Left ventricle myocardium inferior (tissue), 1 donor: ENCODE results near the gene RFTN1. TPM values are rescaled to one million over a fixed set of nuclear protein-coding genes. Genes with fewer than 3 reads are reported as not detected.

Experiments used
- DNase-seq: peaks from one replicate; pipeline ENCODE4 v3.0.0-alpha.2; 2020
- H3K27ac ChIP-seq: fragments of 200-600 bp; replicated peaks from 2 replicates; pipeline ENCODE4 v1.8.0; 2021
- H3K27me3 ChIP-seq: fragments of 200-600 bp; 2 replicates; pipeline ENCODE4 v1.8.0; 2021; ENCODE audit warnings: low read depth
- H3K36me3 ChIP-seq: fragments of 200-600 bp; 2 replicates; pipeline ENCODE4 v1.8.0; 2021
- H3K4me1 ChIP-seq: fragments of 200-600 bp; 2 replicates; pipeline ENCODE4 v1.8.0; 2021
- H3K4me3 ChIP-seq: fragments of 200-600 bp; 2 replicates; pipeline ENCODE4 v1.8.0; 2021; ENCODE audit warnings: mild to moderate bottlenecking, moderate library complexity
- H3K9me3 ChIP-seq: fragments of 200-600 bp; replicated peaks from 2 replicates; pipeline ENCODE4 v1.8.0; 2021
- CTCF ChIP-seq: fragments of 200-600 bp; IDR thresholded peaks from 2 replicates; pipeline ENCODE4 v1.8.0; 2021; ENCODE audit warnings: antibody characterized with exemption, mild to moderate bottlenecking, borderline replicate concordance
- intact Hi-C: fragments of 100-400 bp; cut with micrococcal nuclease; formaldehyde crosslinking; loops from one replicate; pipeline ENCODE4 v1.11.0; 2022
- total RNA-seq: library from RNA; stranded (reverse); fragmentation: NEBNext Ultra II Directional; extraction: Animal tissue kit (Norgen Biotek cat#: 25700); gene quantifications from one replicate; pipeline ENCODE4 v1.2.1, GENCODE V29; 2021
- donor health status: DM: no; HTN: yes; CAD: no; lungs with severe emphysema.

The RFTN1 gene
- total RNA-seq, 1 donor from 2014 or later = 22.9 TPM

DNA sequence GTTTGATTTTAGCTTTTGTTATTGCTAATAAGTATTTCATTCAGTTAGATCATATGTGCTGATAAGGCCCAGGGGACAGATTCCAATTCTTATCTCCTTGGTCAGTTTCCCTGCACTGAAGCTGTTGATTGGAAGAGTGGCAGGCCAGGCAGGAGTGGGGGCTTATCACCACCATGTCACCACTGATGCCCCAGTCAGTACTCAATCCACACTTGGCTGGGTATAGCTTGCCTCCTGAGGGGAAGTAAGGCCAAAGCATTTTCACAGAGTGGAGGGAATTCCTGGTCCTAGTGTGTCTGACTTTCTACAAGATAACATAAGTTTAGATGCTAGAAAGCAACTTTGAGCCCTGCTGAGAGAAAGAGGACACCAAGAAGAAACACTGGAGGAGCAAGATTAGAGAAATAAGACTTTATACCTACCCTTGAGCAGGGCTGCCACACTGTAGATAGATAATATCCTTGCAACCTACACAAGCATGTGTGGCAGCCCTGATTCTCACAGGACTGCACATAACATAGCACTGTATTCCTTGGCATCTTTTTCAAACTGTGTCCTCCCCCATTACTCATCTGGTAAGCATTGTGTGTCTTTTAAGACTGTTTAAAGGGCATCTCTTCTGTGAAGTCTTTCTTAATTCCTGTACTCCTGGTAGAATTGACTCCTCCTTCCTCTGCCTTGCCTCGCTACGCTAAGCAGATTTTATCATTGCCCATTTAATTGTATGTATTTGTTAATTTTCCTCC is 224.2 kb downstream of the RFTN1 start:
- DNase-seq = no peak
- Histone ChIP-seq H3K4me3 (no peak overlapping the region), H3K9me3 (no peaks in the 10 kb centered on the region), H3K4me1 (peaks cover 72% of the 10 kb centered on the region), H3K27me3 (no peaks in the 10 kb centered on the region), H3K27ac (peak overlapping the region; percentile 81), H3K36me3 (no peaks in the 10 kb centered on the region)
- intact Hi-C loops = loop anchor here (2.0 kb wide), 1 partner anchor 259 kb away; no protein-coding TSS in a partner anchor
- no peak for TF ChIP-seq CTCF

DNA sequence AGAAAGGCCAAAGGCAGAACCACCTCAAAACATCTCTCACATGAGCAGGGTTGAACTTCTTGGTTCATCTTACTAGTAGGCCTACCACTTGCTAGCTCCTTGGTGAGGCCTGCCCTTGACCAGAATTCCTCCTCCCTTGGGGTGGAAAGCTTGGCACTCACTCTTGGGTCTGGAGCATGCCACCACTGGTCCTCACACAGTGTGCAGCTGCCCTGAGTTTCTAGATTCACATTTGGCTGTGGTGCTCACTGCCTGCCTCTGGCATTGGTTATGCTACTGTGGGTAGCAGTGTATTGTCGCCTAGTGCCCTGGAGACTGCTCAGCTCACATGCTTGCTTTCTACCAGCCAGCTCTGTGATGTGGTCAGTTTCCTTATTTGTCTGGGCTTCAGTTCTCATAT is 224.8 kb downstream of the RFTN1 start:
- intact Hi-C loops = loop anchor here (2.0 kb wide), 1 partner anchor 260 kb away; no protein-coding TSS in a partner anchor
- peaks cover 72% of the 10 kb centered on the region for H3K4me1 ChIP-seq
- H3K27ac ChIP-seq = peak overlapping the region; percentile 81
- no peaks in the 10 kb centered on the region for H3K36me3 ChIP-seq
- no peaks in the 10 kb centered on the region for H3K27me3 ChIP-seq
- no peak for TF ChIP-seq CTCF
- no peaks in the 10 kb centered on the region for H3K9me3 ChIP-seq
- peak; percentile 33 for DNase-seq
- H3K4me3 ChIP-seq = no peak overlapping the region

DNA sequence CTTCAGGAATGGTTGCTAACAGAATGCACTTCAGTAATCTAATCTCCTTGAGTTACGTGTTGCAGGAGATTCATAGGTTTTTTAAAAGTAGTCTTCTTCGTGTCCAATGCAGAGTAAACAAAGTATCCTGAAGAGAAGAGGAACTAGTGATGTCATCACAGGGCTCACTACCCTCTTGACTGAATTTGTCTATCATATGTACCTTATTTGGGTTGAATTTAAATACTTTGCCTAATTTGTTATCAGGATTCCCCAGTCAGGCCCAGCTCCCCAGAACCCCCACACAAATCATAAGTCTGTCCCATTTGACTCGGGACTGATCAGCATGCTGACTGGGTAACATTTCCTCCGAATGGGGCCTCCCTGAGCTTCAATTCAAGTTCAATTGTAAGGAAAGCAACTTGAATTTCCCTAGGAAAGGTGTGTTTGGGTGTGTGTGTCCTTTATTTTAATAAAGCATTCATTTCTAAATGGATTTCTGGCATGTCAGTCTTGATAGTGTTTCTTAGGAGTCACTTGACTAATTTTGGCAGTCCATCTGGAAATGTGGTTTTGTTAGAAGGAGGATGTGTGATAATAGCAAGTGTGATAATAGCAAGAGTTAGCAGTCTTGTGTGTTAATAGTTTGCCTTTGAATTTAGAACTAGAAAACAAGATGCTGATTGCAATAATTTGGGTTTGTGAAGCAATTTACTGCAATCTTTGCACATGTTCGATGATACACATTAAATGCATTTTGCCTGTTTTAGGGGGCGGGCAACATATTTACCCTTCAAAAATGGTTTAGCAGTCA is 226.6 kb downstream of the RFTN1 start:
- intact Hi-C loops = no loop called here
- Histone ChIP-seq H3K27ac (peak overlapping the region; percentile 81), H3K36me3 (no peaks in the 10 kb centered on the region), H3K9me3 (no peaks in the 10 kb centered on the region), H3K4me3 (no peak overlapping the region), H3K27me3 (no peaks in the 10 kb centered on the region), H3K4me1 (peaks cover 72% of the 10 kb centered on the region)
- TF ChIP-seq CTCF = no peak
- DNase-seq = no peak

DNA sequence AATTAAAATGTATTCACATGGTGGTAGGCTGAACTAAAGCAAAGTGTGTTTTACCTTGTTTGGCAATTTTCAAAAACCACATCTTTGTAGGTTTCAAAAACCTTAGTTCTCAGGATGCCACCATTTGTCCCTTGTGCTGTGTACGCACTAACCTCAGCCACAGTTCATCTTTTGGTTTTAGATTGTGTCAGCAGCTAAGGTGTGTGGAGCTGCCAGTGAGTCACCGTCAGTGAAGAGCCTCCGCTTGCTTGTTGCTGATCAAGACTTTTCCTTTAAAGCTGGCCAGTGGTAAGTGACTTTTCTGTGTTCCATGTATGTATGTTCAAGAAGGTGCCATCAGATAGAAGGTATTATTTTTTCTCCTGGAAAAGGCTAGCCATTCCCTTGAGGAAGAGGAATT is 227.3 kb downstream of the RFTN1 start:
- H3K4me1 ChIP-seq = peaks cover 67% of the 10 kb centered on the region
- DNase-seq = no peak
- H3K27ac ChIP-seq = peak overlapping the region; percentile 81
- intact Hi-C loops = no loop called here
- H3K36me3 ChIP-seq = no peaks in the 10 kb centered on the region
- no peak for TF ChIP-seq CTCF
- no peak overlapping the region for H3K4me3 ChIP-seq
- no peaks in the 10 kb centered on the region for H3K9me3 ChIP-seq
- H3K27me3 ChIP-seq = no peaks in the 10 kb centered on the region

GRCh38 chr3:16284633-16285032 is 228.9 kb downstream of the RFTN1 start:
- Histone ChIP-seq H3K9me3 (no peaks in the 10 kb centered on the region), H3K27me3 (no peaks in the 10 kb centered on the region), H3K27ac (peak overlapping the region; percentile 81), H3K4me3 (no peak overlapping the region), H3K4me1 (peaks cover 60% of the 10 kb centered on the region), H3K36me3 (no peaks in the 10 kb centered on the region)
- TF ChIP-seq CTCF = no peak
- intact Hi-C loops = no loop called here
- DNase-seq = no peak
